Uterus (tissue), 2 donors: Measurements from ENCODE around the gene TMEM242.

ENCODE experiments used
- CTCF ChIP-seq, 4 experiments: fragments of 200-600 bp in 2 of 4; fragments of 450-650 bp in 2 of 4; sonication (generic) in 2 of 4; IDR thresholded peaks; one replicate each; pipeline ENCODE4 v1.5.1; 2016 to 2019; ENCODE audit warnings: antibody characterized with exemption in 4 of 4, mild to moderate bottlenecking in 2 of 4, moderate library complexity in 1 of 4
- POLR2A ChIP-seq, 2 donors: fragments of 450-650 bp; IDR thresholded peaks; one replicate each; pipeline ENCODE4 v1.6.1; 2016; ENCODE audit warnings: antibody characterized with exemption in 2 of 2, mild to moderate bottlenecking in 1 of 2, moderate library complexity in 1 of 2

GRCh38 chr6:157240059-157240959, 83.0 kb downstream of the TMEM242 start:
- no peak for TF ChIP-seq CTCF (IDR thresholded peaks at IDR 0.05)
- no peak for TF ChIP-seq POLR2A (IDR thresholded peaks at IDR 0.05)
